CD4-positive, alpha-beta T cell (primary cell): Measurements from ENCODE around the gene CTNND1. TPM values are rescaled to one million over a fixed set of nuclear protein-coding genes. Genes with fewer than 3 reads are reported as not detected.
"Not testable (repeated sequence)": the region's sequence is repeated elsewhere in the genome, so short reads cannot be mapped to it uniquely, and the experiment has no call there.

Experiments used
- ATAC-seq: fragments of 200-7000 bp; cut with Tn5 transposase; one replicate; pipeline ENCODE4 v1.10.0; 2022; ENCODE audit warnings: mild to moderate bottlenecking; ENCODE audit not compliant: poor library complexity
- CTCF ChIA-PET: fragments of 350-600 bp; sonication (Branson Sonifier 250); formaldehyde crosslinking; loops from one replicate; lab custom pipeline; 2021; ENCODE audit warnings: antibody characterized with exemption, inconsistent platforms; lab: Charles Lee
- POLR2A ChIA-PET: fragments of 350-600 bp; sonication (Branson Sonifier 250); formaldehyde crosslinking; loops from one replicate; lab custom pipeline; 2021; ENCODE audit warnings: antibody characterized with exemption, inconsistent platforms; lab: Charles Lee
- DNase-seq, 14 experiments: peaks; one replicate each; pipeline ENCODE4 v3.0.0-alpha.2; 2013 to 2020; ENCODE audit warnings: mixed read lengths in 2 of 14
- H3K27ac ChIP-seq, 2 donors: one replicate each; pipeline versions ENCODE4 v1.5.1 to v1.7.0; 2013; ENCODE audit warnings: low read length in 2 of 2, low read depth in 1 of 2, mild to moderate bottlenecking in 1 of 2
- H3K27me3 ChIP-seq, 2 experiments: 1 replicate in 1 of 2; 2 replicates in 1 of 2; pipeline versions ENCODE4 v1.6.1 to v1.7.0; 2013; ENCODE audit warnings: low read length in 2 of 2, control low read depth in 1 of 2, mild to moderate bottlenecking in 1 of 2, moderate library complexity in 1 of 2; ENCODE audit not compliant: insufficient read depth in 2 of 2, control insufficient read depth in 1 of 2
- H3K36me3 ChIP-seq: one replicate; pipeline ENCODE4 v1.6.1; 2013; ENCODE audit warnings: low read length, control low read depth; ENCODE audit not compliant: insufficient read depth
- H3K4me1 ChIP-seq: one replicate; pipeline ENCODE4 v1.6.1; 2013; ENCODE audit warnings: low read length, control low read depth; ENCODE audit not compliant: insufficient read depth
- H3K4me3 ChIP-seq: one replicate; pipeline ENCODE4 v1.5.1; 2013; ENCODE audit warnings: mild to moderate bottlenecking, low read length, moderate library complexity
- H3K9me3 ChIP-seq, 2 experiments: 1 replicate in 1 of 2; 2 replicates in 1 of 2; pipeline versions ENCODE4 v1.6.1 to v1.7.0; 2013; ENCODE audit warnings: low read length in 2 of 2, mild to moderate bottlenecking in 2 of 2, control low read depth in 1 of 2, moderate library complexity in 1 of 2; ENCODE audit not compliant: control insufficient read depth in 1 of 2, insufficient read depth in 1 of 2
- H3K27ac Mint-ChIP-seq: one replicate; pipeline ENCODE4 v1.8.0; 2020; ENCODE audit warnings: mixed read lengths
- H3K27me3 Mint-ChIP-seq: one replicate; pipeline ENCODE4 v1.8.0; 2021; ENCODE audit warnings: mixed read lengths
- H3K36me3 Mint-ChIP-seq: one replicate; pipeline ENCODE4 v1.8.0; 2021; ENCODE audit warnings: low read depth, mixed read lengths
- H3K4me1 Mint-ChIP-seq: one replicate; pipeline ENCODE4 v1.8.0; 2021; ENCODE audit warnings: low read depth, mixed read lengths
- H3K4me3 Mint-ChIP-seq: one replicate; pipeline ENCODE4 v1.8.0; 2020; ENCODE audit warnings: mild to moderate bottlenecking, mixed read lengths
- H3K9me3 Mint-ChIP-seq: one replicate; pipeline ENCODE4 v1.8.0; 2020; ENCODE audit warnings: mixed read lengths
- CTCF ChIP-seq: fragments of 200-600 bp; IDR thresholded peaks from one replicate; pipeline ENCODE4 v1.8.0; 2022; ENCODE audit warnings: antibody characterized with exemption, mild to moderate bottlenecking
- intact Hi-C, 2 experiments: fragments of 100-400 bp; cut with DNase I in 1 of 2; cut with micrococcal nuclease in 1 of 2; formaldehyde crosslinking; loops; one replicate each; pipeline versions ENCODE4 v1.15.1 to v1.9.0; 2023 to 2025; cut with DNase I, micrococcal nuclease
- total RNA-seq, 174 experiments: library from RNA in 2 of 174; stranded (reverse) in 2 of 174; gene quantifications; one replicate each; pipeline ENCODE4 v1.2.3 and lab custom pipeline; 2021 to 2026

CTNND1 gene
- total RNA-seq, 2 experiments from 2014 or later, result 12.4 to 12.5 TPM

GRCh38 chr11:57819252-57819979, 57.8 kb downstream of the CTNND1 start:
- intact Hi-C loops, result no loop called here
- H3K4me3 Mint-ChIP-seq, result no peak overlapping the region
- Histone ChIP-seq H3K27ac (no peak overlapping the region), H3K36me3 (peaks cover 8% of the 10 kb centered on the region), H3K9me3 (no peaks in the 10 kb centered on the region), H3K4me1 (no peaks in the 10 kb centered on the region), H3K4me3 (no peak overlapping the region), H3K27me3 (no peaks in the 10 kb centered on the region)
- POLR2A ChIA-PET, result no interaction called here
- H3K4me1 Mint-ChIP-seq, result no peaks in the 10 kb centered on the region
- peaks cover 29% of the 10 kb centered on the region for H3K36me3 Mint-ChIP-seq
- CTCF ChIA-PET, result interaction anchor here (1.2 kb wide), 1 partner anchor 19 kb away, joined by 3 read pairs; no protein-coding TSS in a partner anchor
- TF ChIP-seq CTCF, result no peak
- no peaks in the 10 kb centered on the region for H3K9me3 Mint-ChIP-seq
- no peaks in the 10 kb centered on the region for H3K27me3 Mint-ChIP-seq
- no peak overlapping the region for H3K27ac Mint-ChIP-seq
- DNase-seq (no peak), ATAC-seq (no peak)

- intact Hi-C loops, result loop anchor here in 1 of 2 experiments (5.0 kb wide), 1 partner anchor 688 kb away; no protein-coding TSS in a partner anchor
- DNase-seq, result no peak
- no peak for ATAC-seq
- Histone ChIP-seq H3K4me1 (no peaks in the 10 kb centered on the region), H3K36me3 (no peaks in the 10 kb centered on the region), H3K27me3 (no peaks in the 10 kb centered on the region), H3K9me3 (no peaks in the 10 kb centered on the region), H3K27ac (no peak overlapping the region), H3K4me3 (no peak overlapping the region)
- no peak overlapping the region for H3K27ac Mint-ChIP-seq
- ChIA-PET POLR2A (no interaction called here), CTCF (no interaction called here)
- no peaks in the 10 kb centered on the region for H3K36me3 Mint-ChIP-seq
- no peak for TF ChIP-seq CTCF
- H3K4me3 Mint-ChIP-seq, result no peak overlapping the region
- H3K9me3 Mint-ChIP-seq, result no peaks in the 10 kb centered on the region
- H3K27me3 Mint-ChIP-seq, result peaks cover 7% of the 10 kb centered on the region
- H3K4me1 Mint-ChIP-seq, result no peaks in the 10 kb centered on the region
Measured at GRCh38 chr11:57823859-57824258, 62.3 kb downstream of the CTNND1 start.

GRCh38 chr11:57834852-57835251, 73.2 kb downstream of the CTNND1 start:
- no peak for ATAC-seq
- no peaks in the 10 kb centered on the region for H3K4me1 Mint-ChIP-seq

GRCh38 chr11:57838609-57839008, 77.0 kb downstream of the CTNND1 start:
- H3K27ac Mint-ChIP-seq, CTCF ChIA-PET, H3K27ac ChIP-seq: not testable (repeated sequence)

More at GRCh38 chr11:57834852-57835251, 73.2 kb downstream of the CTNND1 start:
- peaks cover 4 to 11% of the 10 kb centered on the region in 2 experiments for H3K27me3 ChIP-seq
- H3K4me1 ChIP-seq, result no peaks in the 10 kb centered on the region
- Mint-ChIP-seq H3K27me3 (peaks cover 55% of the 10 kb centered on the region), H3K9me3 (no peaks in the 10 kb centered on the region), H3K27ac (no peak overlapping the region), H3K4me3 (no peak overlapping the region), H3K36me3 (no peaks in the 10 kb centered on the region)
- TF ChIP-seq CTCF, result no peak
- intact Hi-C loops, result no loop called here
- no peaks in the 10 kb centered on the region for H3K36me3 ChIP-seq
- no peak overlapping the region for H3K27ac ChIP-seq
- ChIA-PET CTCF (no interaction called here), POLR2A (no interaction called here)
- no peak overlapping the region for H3K4me3 ChIP-seq
- no peaks in the 10 kb centered on the region for H3K9me3 ChIP-seq
- no peak for DNase-seq

More at GRCh38 chr11:57838609-57839008, 77.0 kb downstream of the CTNND1 start:
- H3K36me3 ChIP-seq, H3K4me1 ChIP-seq, H3K36me3 Mint-ChIP-seq, POLR2A ChIA-PET, ATAC-seq, DNase-seq, H3K4me3 Mint-ChIP-seq, intact Hi-C loops, H3K9me3 Mint-ChIP-seq, H3K9me3 ChIP-seq, H3K4me3 ChIP-seq, H3K4me1 Mint-ChIP-seq: not testable (repeated sequence)
- H3K27me3 Mint-ChIP-seq, result peaks cover 32% of the 10 kb centered on the region
- peaks cover 3 to 16% of the 10 kb centered on the region in 2 experiments for H3K27me3 ChIP-seq
